ENCODE data around the gene FAM13A. TPM values are rescaled to one million over a fixed set of nuclear protein-coding genes. Genes with fewer than 3 reads are reported as not detected.

The FAM13A gene
- 1.8 TPM for polyA plus RNA-seq (2012; ENCODE audit: low read depth, missing spikeins)

DNA sequence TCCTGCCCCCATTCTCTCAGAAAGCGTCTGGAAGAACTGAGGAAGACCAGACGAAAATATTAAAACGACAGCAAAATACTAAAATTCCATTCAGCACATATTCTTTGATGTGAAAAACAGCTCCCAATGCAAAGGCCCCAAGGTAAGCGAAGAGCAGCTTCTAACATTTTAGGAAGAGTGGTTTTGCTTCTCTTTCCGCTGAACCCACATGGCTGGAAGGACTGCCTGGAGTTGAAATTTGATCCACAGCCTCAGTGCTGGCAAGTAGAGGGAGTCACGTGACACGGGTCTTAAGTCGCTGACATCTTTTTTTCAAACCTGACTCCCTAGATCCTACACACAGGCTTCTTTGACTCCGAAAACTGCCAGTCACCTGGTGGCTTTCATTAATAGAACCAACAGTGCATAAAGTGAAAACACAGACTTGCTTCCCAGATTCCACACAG, at the start of gene FAM13A:
FAM13A (minus strand) TSS at position 233 of the 446 bp plus-strand sequence; CDS start at position 12, 221 bp downstream.
- DNase-seq (ENCODE audit: insufficient read length, low spot score) (no peak), FAIRE-seq (no peak)
- TF ChIP-seq SPI1 (IDR thresholded peaks at IDR 0.05; ENCODE audit: low read depth, low read length) (no peak), PAX5 (IDR thresholded peaks at IDR 0.05; ENCODE audit: insufficient read depth, low read length, severe bottlenecking) (no peak), TAF1 (IDR thresholded peaks at IDR 0.05; ENCODE audit: low read depth, low read length) (peak; percentile 28; the same call in 1 of the 2 replicates), POLR2A (IDR thresholded peaks at IDR 0.05; ENCODE audit: low read depth, low read length) (peak; percentile 38; the same call in 1 of the 2 replicates)

GRCh38 chr4:89105726-89106125, 48.7 kb upstream of the FAM13A start:
- FAIRE-seq = no peak
- TF ChIP-seq SPI1 (IDR thresholded peaks at IDR 0.05; ENCODE audit: low read depth, low read length) = no peak
- no peak for TF ChIP-seq PAX5 (IDR thresholded peaks at IDR 0.05; ENCODE audit: insufficient read depth, low read length, severe bottlenecking)
- no peak for TF ChIP-seq POU2F2 (IDR thresholded peaks at IDR 0.05; ENCODE audit: low read depth, low read length)
- TF ChIP-seq TAF1 (IDR thresholded peaks at IDR 0.05; ENCODE audit: low read depth, low read length) = no peak
- no peak for TF ChIP-seq POLR2A (IDR thresholded peaks at IDR 0.05; ENCODE audit: low read depth, low read length)
- DNase-seq (ENCODE audit: insufficient read length, low spot score) = no peak

DNA sequence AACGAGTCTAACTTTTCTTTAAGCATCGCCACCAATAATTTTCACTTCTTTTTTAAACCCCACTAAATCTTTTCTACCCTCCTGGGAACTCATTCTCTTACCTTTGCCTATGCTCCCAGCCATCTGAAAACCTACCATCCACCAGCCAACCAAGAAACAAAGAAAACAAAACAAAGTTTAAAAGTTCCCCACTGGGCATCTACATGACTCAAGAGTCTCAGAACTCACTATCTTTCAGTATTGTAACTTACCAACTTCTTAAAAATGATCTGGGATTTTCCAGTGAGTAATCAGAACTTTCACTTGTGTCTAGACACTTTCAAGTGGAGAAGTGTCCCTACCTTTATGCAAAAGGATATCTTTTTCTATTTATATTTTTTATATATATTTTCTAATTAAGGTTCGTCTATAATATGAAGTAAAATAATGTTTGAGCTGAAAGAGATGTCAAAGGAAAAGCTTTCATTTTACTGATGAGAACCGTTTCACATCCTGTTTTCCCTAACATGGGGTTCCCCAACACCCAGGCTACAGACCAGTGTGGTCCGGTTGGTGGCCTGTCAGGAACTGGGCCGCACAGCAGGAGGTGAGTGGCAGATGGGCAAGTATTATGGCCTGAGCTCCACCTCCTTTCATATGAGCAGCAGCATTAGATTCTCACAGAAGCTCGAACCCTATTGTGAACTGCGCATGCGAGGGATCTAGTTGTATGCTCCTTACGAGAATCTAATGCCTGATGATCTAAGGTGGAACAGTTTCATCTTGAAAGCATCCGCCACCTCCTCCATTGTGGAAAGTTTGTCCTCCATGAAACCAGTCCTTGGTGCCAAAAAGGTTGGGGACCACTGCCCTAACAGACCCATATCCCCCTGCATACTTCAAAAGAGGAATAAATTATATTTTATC, 44.5 kb upstream of the FAM13A start:
- DNase-seq (ENCODE audit: insufficient read length, low spot score) (no peak), FAIRE-seq (peak; percentile 84)
- TF ChIP-seq PAX5 (IDR thresholded peaks at IDR 0.05; ENCODE audit: insufficient read depth, low read length, severe bottlenecking) (no peak), POLR2A (IDR thresholded peaks at IDR 0.05; ENCODE audit: low read depth, low read length) (no peak), POLR2AphosphoS5 (IDR thresholded peaks at IDR 0.05; ENCODE audit: low read depth, low read length) (no peak), SPI1 (IDR thresholded peaks at IDR 0.05; ENCODE audit: low read depth, low read length) (peak; percentile 94), POU2F2 (IDR thresholded peaks at IDR 0.05; ENCODE audit: low read depth, low read length) (0 out of 2 replicates have a peak, but pooled peaks have one; percentile 6), TAF1 (IDR thresholded peaks at IDR 0.05; ENCODE audit: low read depth, low read length) (no peak)

- no peak for DNase-seq (ENCODE audit: insufficient read length, low spot score)
- peak; percentile 83 for FAIRE-seq
- no peak for TF ChIP-seq TAF1 (IDR thresholded peaks at IDR 0.05; ENCODE audit: low read depth, low read length)
- no peak for TF ChIP-seq PAX5 (IDR thresholded peaks at IDR 0.05; ENCODE audit: insufficient read depth, low read length, severe bottlenecking)
- TF ChIP-seq POLR2A (IDR thresholded peaks at IDR 0.05; ENCODE audit: low read depth, low read length) = no peak
- TF ChIP-seq POU2F2 (IDR thresholded peaks at IDR 0.05; ENCODE audit: low read depth, low read length) = no peak
- no peak for TF ChIP-seq POLR2AphosphoS5 (IDR thresholded peaks at IDR 0.05; ENCODE audit: low read depth, low read length)
- TF ChIP-seq SPI1 (IDR thresholded peaks at IDR 0.05; ENCODE audit: low read depth, low read length) = no peak
Observed at GRCh38 chr4:89100853-89101252, 43.9 kb upstream of the FAM13A start.

DNA sequence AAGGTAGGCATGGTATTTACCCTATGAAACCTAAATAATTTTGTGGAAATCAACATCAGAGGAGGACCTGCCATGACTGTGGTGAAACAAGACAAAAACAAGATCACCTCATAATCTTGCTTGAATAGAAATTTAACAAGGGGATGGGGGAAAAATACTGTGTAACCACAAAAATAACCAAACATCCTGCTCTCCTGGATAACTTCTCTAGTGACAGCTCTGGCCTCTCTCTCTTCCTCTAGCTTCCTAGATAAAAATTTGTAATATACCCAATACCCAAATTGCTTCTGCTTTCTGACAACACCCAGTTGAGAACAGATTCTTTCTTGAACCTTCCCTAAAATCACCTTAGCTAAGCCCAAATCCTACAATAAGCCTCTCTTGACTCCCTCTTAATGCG, 42.5 kb upstream of the FAM13A start:
- no peak for TF ChIP-seq POU2F2 (IDR thresholded peaks at IDR 0.05; ENCODE audit: low read depth, low read length)
- no peak for TF ChIP-seq POLR2AphosphoS5 (IDR thresholded peaks at IDR 0.05; ENCODE audit: low read depth, low read length)
- TF ChIP-seq POLR2A (IDR thresholded peaks at IDR 0.05; ENCODE audit: low read depth, low read length) = no peak
- no peak for TF ChIP-seq SPI1 (IDR thresholded peaks at IDR 0.05; ENCODE audit: low read depth, low read length)
- no peak for TF ChIP-seq TAF1 (IDR thresholded peaks at IDR 0.05; ENCODE audit: low read depth, low read length)
- no peak for TF ChIP-seq PAX5 (IDR thresholded peaks at IDR 0.05; ENCODE audit: insufficient read depth, low read length, severe bottlenecking)
- FAIRE-seq (no peak), DNase-seq (ENCODE audit: insufficient read length, low spot score) (no peak)

- FAIRE-seq (no peak), DNase-seq (ENCODE audit: insufficient read length, low spot score) (no peak)
- TF ChIP-seq POLR2AphosphoS5 (IDR thresholded peaks at IDR 0.05; ENCODE audit: low read depth, low read length) (no peak), PAX5 (IDR thresholded peaks at IDR 0.05; ENCODE audit: insufficient read depth, low read length, severe bottlenecking) (no peak), SPI1 (IDR thresholded peaks at IDR 0.05; ENCODE audit: low read depth, low read length) (no peak), TAF1 (IDR thresholded peaks at IDR 0.05; ENCODE audit: low read depth, low read length) (no peak)
Observed at GRCh38 chr4:89099034-89099433, 42.0 kb upstream of the FAM13A start.

DNA sequence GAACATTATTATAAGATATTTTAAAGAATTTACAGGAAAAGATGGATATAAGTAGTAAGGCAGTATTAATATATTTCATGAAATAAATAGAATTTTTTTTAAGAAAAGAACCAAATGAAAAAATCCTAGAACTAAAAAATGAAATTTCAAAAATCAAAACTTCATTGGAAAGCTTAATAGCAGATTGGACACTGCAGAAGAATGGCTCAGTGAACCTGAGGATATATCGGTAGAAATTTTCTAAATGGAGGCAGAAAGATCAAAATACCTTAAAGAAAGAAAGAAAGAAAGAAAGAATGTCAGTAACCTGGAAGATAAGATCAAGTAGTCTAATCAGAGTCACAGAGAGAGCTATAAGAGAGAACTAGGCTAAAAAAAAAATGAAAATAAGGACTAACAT, 21.3 kb upstream of the FAM13A start:
- FAIRE-seq = no peak
- no peak for DNase-seq (ENCODE audit: insufficient read length, low spot score)
- TF ChIP-seq TAF1 (IDR thresholded peaks at IDR 0.05; ENCODE audit: low read depth, low read length) (no peak), SPI1 (IDR thresholded peaks at IDR 0.05; ENCODE audit: low read depth, low read length) (no peak), POLR2A (IDR thresholded peaks at IDR 0.05; ENCODE audit: low read depth, low read length) (no peak), PAX5 (IDR thresholded peaks at IDR 0.05; ENCODE audit: insufficient read depth, low read length, severe bottlenecking) (no peak)

DNA sequence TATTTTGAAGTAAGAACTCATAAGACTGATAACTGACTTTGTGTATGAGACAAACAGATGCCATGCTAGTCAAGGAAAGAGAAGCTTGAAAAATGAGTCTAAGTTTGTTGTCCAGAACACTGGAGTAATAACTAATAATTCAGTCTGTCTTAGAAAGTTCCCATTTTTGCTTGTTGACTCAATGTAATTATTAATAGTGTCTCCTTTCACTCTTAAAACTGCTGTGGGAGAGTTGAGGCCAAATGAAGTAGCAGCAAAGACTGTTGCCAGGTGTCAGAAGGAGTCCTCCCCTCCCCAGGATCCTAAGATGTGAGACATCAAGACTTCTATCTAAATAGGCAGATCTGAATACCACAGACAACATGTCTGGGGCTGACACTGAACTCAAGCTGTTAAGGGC, 20.8 kb upstream of the FAM13A start:
- no peak for TF ChIP-seq POU2F2 (IDR thresholded peaks at IDR 0.05; ENCODE audit: low read depth, low read length)
- no peak for TF ChIP-seq PAX5 (IDR thresholded peaks at IDR 0.05; ENCODE audit: insufficient read depth, low read length, severe bottlenecking)
- no peak for TF ChIP-seq TAF1 (IDR thresholded peaks at IDR 0.05; ENCODE audit: low read depth, low read length)
- TF ChIP-seq POLR2A (IDR thresholded peaks at IDR 0.05; ENCODE audit: low read depth, low read length) = no peak
- TF ChIP-seq SPI1 (IDR thresholded peaks at IDR 0.05; ENCODE audit: low read depth, low read length) = no peak
- no peak for TF ChIP-seq POLR2AphosphoS5 (IDR thresholded peaks at IDR 0.05; ENCODE audit: low read depth, low read length)
- DNase-seq (ENCODE audit: insufficient read length, low spot score) (no peak), FAIRE-seq (no peak)

- DNase-seq (ENCODE audit: insufficient read length, low spot score) (no peak), FAIRE-seq (no peak)
- TF ChIP-seq POLR2A (IDR thresholded peaks at IDR 0.05; ENCODE audit: low read depth, low read length) (no peak), POLR2AphosphoS5 (IDR thresholded peaks at IDR 0.05; ENCODE audit: low read depth, low read length) (no peak), SPI1 (IDR thresholded peaks at IDR 0.05; ENCODE audit: low read depth, low read length) (no peak), TAF1 (IDR thresholded peaks at IDR 0.05; ENCODE audit: low read depth, low read length) (no peak), PAX5 (IDR thresholded peaks at IDR 0.05; ENCODE audit: insufficient read depth, low read length, severe bottlenecking) (no peak), POU2F2 (IDR thresholded peaks at IDR 0.05; ENCODE audit: low read depth, low read length) (no peak)
Observed at GRCh38 chr4:89072921-89073320, 15.9 kb upstream of the FAM13A start.

Measured in GM12891 (cell line).